ENCODE data around the gene F5.

F5 gene

DNA sequence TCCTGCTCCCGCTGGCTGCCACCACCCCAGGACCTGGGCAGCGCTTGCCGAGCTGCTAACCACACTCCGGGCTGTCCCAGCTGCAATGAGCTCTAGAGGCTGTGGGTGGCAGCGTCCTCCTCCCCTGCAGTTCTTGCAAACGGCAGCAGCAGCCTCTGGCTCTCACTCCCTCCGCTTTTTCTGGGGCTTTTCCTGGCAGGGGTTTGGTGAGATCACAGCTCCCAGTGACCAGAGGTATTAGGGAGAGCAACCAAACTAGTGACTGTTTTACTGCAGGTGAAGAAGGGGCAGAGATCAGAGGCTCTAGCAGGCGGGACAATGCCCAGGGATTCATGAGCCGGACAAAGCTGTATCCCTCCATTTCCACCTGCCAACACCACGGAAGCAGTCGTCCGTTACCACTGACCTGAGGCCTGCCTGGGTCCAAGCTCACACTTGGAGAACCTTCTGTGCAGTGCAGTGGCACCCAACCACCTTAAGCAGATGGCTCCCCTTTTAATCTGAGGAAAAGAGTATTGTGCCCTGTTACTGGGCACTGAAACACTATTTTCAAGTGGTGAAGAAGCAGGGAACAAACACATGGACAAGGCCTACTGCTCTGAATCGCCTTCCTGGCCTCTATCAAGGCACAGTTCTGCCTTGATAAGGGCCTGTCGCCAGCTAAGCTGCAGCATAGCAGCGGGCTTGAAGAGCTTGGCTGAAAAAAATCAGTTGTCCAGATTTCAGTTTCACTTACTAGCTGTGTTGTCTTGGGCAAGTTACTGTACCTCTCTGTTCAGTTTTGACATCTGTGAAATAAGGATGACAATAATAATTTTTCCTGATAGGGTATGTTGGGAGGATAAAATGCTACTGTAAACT lies at the start of gene F5:
Gene F5, minus strand, starts transcription at position 87 of the 861 bp plus-strand sequence. CDS start 95 bp downstream, outside the sequence.
- TF ChIP-seq, protein P1, sequence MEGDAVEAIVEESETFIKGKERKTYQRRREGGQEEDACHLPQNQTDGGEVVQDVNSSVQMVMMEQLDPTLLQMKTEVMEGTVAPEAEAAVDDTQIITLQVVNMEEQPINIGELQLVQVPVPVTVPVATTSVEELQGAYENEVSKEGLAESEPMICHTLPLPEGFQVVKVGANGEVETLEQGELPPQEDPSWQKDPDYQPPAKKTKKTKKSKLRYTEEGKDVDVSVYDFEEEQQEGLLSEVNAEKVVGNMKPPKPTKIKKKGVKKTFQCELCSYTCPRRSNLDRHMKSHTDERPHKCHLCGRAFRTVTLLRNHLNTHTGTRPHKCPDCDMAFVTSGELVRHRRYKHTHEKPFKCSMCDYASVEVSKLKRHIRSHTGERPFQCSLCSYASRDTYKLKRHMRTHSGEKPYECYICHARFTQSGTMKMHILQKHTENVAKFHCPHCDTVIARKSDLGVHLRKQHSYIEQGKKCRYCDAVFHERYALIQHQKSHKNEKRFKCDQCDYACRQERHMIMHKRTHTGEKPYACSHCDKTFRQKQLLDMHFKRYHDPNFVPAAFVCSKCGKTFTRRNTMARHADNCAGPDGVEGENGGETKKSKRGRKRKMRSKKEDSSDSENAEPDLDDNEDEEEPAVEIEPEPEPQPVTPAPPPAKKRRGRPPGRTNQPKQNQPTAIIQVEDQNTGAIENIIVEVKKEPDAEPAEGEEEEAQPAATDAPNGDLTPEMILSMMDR (IDR thresholded peaks at IDR 0.05; ENCODE audit: low read depth, low read length, missing control alignments): peak; percentile 72
- no peak for DNase-seq (ENCODE audit: low read depth)

DNA sequence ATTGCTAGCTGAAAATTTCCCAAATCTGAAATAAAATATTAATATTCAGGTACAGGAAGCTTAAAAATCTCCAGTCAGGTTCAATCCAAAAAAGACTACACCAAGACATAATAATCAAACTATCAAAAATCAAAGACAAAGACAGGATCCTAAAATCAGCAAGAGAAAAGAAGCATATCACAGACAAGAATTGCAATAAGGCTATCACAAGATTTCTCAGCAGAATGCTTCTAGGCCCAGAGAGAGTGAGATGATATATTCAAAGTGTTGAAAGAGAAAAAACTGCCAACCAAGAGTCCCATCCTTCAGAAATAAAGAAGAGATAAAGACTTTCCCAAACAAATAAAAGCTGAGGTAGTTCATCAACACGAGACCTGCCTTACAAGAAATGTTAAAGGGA lies 48.6 kb upstream of the F5 start:
- TF ChIP-seq, protein P1 (IDR thresholded peaks at IDR 0.05; ENCODE audit: low read depth, low read length, missing control alignments): no peak
- DNase-seq (ENCODE audit: low read depth): no peak
- no peak overlapping the region for H3K4me3 ChIP-seq (ENCODE audit: low read depth, low read length)

More for the DNA sequence above, at the start of gene F5:
- no peak within 1 kb of the TSS for H3K4me3 ChIP-seq (ENCODE audit: low read depth, low read length)

DNA sequence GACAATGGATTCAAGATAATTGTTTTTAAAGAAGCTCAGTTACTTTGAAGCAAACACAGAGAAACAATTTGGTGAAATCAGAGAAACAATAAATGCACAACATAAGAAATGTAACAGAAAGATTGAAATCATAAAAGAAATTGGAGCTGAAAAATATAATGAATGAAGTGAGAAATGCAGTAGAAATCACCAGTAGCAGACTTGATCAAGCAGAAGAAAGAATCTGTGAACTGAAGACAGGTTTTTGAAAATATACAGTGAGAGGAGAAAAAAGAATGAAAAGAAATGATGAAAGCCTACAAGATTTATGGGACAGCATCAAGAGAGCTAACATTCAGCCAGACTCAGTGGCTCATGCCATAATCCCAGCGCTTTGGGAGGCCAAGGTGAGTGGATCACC lies 47.9 kb upstream of the F5 start:
- no peak for DNase-seq (ENCODE audit: low read depth)
- H3K4me3 ChIP-seq (ENCODE audit: low read depth, low read length): no peak overlapping the region
- TF ChIP-seq, protein P1 (IDR thresholded peaks at IDR 0.05; ENCODE audit: low read depth, low read length, missing control alignments): no peak

- no peak for DNase-seq (ENCODE audit: low read depth)
- TF ChIP-seq, protein P1 (IDR thresholded peaks at IDR 0.05; ENCODE audit: low read depth, low read length, missing control alignments): no peak
- H3K4me3 ChIP-seq (ENCODE audit: low read depth, low read length): no peak overlapping the region
Measured at GRCh38 chr1:169631249-169631648, 45.0 kb upstream of the F5 start.

- no peak for DNase-seq (ENCODE audit: low read depth)
- TF ChIP-seq, protein P1 (IDR thresholded peaks at IDR 0.05; ENCODE audit: low read depth, low read length, missing control alignments): no peak
- no peak within 1 kb of the TSS for H3K4me3 ChIP-seq (ENCODE audit: low read depth, low read length)
Measured at GRCh38 chr1:169630006-169630405, 43.7 kb upstream of the F5 start, which contains the start of gene SELP. SELP (minus strand) TSS chr1:169630124; CDS start chr1:169630074, 50 bp downstream.

GRCh38 chr1:169624912-169625311 lies 38.6 kb upstream of the F5 start:
- DNase-seq (ENCODE audit: low read depth): no peak
- TF ChIP-seq, protein P1 (IDR thresholded peaks at IDR 0.05; ENCODE audit: low read depth, low read length, missing control alignments): no peak
- H3K4me3 ChIP-seq (ENCODE audit: low read depth, low read length): no peak overlapping the region

All from GM12864 (cell line).